GM12874 (cell line): ENCODE data around the gene RABGAP1L.

Source experiments
- TF ChIP-seq, protein P1 (sequence below): IDR thresholded peaks from 2 replicates; pipeline ENCODE4 v1.5.1; 2011; ENCODE audit warnings: low read depth, mild to moderate bottlenecking, control low read depth, low read length, moderate library complexity; ENCODE audit not compliant: insufficient read depth

Gene RABGAP1L

GRCh38 chr1:174785510-174785909 is 626.2 kb downstream of the RABGAP1L start:
- TF ChIP-seq, protein P1, sequence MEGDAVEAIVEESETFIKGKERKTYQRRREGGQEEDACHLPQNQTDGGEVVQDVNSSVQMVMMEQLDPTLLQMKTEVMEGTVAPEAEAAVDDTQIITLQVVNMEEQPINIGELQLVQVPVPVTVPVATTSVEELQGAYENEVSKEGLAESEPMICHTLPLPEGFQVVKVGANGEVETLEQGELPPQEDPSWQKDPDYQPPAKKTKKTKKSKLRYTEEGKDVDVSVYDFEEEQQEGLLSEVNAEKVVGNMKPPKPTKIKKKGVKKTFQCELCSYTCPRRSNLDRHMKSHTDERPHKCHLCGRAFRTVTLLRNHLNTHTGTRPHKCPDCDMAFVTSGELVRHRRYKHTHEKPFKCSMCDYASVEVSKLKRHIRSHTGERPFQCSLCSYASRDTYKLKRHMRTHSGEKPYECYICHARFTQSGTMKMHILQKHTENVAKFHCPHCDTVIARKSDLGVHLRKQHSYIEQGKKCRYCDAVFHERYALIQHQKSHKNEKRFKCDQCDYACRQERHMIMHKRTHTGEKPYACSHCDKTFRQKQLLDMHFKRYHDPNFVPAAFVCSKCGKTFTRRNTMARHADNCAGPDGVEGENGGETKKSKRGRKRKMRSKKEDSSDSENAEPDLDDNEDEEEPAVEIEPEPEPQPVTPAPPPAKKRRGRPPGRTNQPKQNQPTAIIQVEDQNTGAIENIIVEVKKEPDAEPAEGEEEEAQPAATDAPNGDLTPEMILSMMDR = no peak

GRCh38 chr1:174786358-174786757 is 627.0 kb downstream of the RABGAP1L start:
- TF ChIP-seq, protein P1 = no peak

GRCh38 chr1:174786760-174787159 is 627.4 kb downstream of the RABGAP1L start:
- TF ChIP-seq, protein P1 = no peak

- TF ChIP-seq, protein P1 = no peak
Measured at GRCh38 chr1:174788981-174789380, 629.7 kb downstream of the RABGAP1L start.

DNA sequence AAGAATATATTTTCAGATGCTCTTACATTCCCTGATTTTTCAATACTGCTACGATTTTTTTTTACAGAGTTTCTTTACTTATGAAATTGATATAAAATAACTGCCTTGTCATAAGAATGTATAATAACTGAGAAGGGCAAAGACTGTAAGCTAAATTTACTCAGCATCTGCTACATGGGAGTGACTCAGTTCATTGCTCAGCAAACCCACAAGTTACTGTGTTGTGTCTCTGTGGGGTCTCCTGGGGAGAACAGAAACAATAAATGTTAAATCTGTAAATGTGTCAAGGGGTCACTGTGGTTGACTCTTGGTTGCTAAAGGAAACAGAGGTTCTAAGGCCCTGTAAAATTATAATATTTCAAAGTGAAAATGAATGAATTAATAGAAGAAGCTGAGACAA is 630.1 kb downstream of the RABGAP1L start:
- TF ChIP-seq, protein P1 = no peak

DNA sequence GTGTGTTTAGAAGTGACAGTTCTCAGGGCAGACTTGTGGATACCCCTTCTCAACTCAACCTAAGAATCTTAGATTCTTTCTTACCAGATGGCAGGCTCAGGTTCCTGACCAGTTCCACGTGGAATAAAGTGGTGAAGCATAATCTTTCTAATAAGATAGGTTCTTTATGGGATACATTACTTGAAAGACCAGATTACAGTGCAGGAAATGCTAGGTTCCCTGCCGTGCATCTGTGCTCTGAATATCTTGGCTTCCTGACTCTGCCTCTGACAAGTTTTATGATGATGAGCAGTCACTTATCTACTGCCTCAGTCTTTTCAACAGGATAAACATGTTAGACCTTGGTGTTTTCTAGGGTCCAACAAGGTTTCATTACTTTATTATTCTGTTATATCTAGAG is 632.5 kb downstream of the RABGAP1L start:
- TF ChIP-seq, protein P1 = no peak

DNA sequence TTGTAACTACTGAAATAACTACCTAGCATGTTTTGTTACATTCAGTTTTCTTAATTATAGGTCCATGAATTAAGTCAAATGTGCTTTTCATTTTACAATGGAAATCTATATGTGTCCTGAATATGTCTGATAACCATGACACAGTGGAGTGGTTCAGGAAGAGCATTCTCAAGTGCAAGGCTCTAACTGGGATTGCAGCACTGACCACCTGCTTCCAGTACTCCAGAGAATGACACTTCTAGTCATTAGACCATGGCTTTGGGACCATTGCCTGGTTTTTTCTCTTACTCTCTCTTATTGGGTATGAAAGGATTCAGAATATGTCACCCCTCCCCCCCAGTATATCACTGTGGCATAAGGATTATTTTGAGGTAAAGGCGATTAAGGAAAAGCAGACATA is 635.5 kb downstream of the RABGAP1L start:
- TF ChIP-seq, protein P1 = no peak

DNA sequence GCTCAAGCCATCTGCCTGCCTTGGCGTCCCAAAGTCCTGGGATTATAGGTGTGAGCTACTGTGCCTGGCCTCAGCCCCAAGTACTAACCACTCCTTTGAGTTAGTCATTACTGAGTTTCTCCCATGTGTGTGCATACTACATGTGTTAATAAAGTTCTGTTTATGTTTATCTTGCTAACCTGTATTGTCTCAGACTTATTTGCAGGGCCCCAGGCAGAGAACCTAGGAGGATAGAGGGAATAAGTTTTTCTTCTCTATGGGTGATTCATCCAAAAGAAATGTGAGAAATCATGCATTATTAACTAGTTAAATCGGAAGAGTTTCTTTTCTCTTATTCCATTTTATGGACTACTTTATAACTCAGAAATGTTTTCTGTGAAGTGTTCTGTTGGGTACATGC is 636.5 kb downstream of the RABGAP1L start:
- TF ChIP-seq, protein P1 = no peak
